Sigmoid colon (tissue), 4 donors: ENCODE results near the gene NGFR.

ENCODE experiments used
- CTCF ChIP-seq, 4 experiments: fragments of 450-650 bp in 3 of 4; fragments of 200-600 bp in 1 of 4; IDR thresholded peaks; one replicate each; pipeline ENCODE4 v1.5.1; 2016 to 2019; ENCODE audit warnings: antibody characterized with exemption in 4 of 4, mild to moderate bottlenecking in 3 of 4, moderate library complexity in 2 of 4
- EP300 ChIP-seq, 4 donors: sonication (generic); formaldehyde crosslinking; IDR thresholded peaks; one replicate each; pipeline ENCODE4 v1.6.1; 2017; ENCODE audit warnings: antibody characterized with exemption in 4 of 4
- POLR2A ChIP-seq, 2 donors: fragments of 450-650 bp; IDR thresholded peaks; one replicate each; pipeline ENCODE4 v1.6.1; 2016; ENCODE audit warnings: antibody characterized with exemption in 2 of 2, mild to moderate bottlenecking in 2 of 2, moderate library complexity in 2 of 2
- POLR2AphosphoS5 ChIP-seq, 4 donors: sonication (generic); formaldehyde crosslinking; IDR thresholded peaks; one replicate each; pipeline ENCODE4 v1.6.1; 2017; ENCODE audit warnings: antibody characterized with exemption in 4 of 4

GRCh38 chr17:49510059-49510719 is 15.1 kb downstream of the NGFR start:
- TF ChIP-seq POLR2A (IDR thresholded peaks at IDR 0.05) (no peak), POLR2AphosphoS5 (IDR thresholded peaks at IDR 0.05) (no peak), CTCF (IDR thresholded peaks at IDR 0.05) (no peak), EP300 (IDR thresholded peaks at IDR 0.05) (no peak)
